GM19372 (cell line): ENCODE measurements around the gene INO80B.
A peak's percentile ranks its signal among the peaks of the same experiment; 100 is the strongest.
"Not testable (repeated sequence)": the region's sequence is repeated elsewhere in the genome, so short reads cannot be mapped to it uniquely, and the experiment has no call there.

ENCODE experiments used
- ATAC-seq: cut with Tn5 transposase; IDR thresholded peaks from one replicate; pipeline ENCODE4 v1.9.1; 2021; ENCODE audit warnings: mild to moderate bottlenecking, low read depth, moderate library complexity; ENCODE audit not compliant: unreplicated experiment

The INO80B gene

DNA sequence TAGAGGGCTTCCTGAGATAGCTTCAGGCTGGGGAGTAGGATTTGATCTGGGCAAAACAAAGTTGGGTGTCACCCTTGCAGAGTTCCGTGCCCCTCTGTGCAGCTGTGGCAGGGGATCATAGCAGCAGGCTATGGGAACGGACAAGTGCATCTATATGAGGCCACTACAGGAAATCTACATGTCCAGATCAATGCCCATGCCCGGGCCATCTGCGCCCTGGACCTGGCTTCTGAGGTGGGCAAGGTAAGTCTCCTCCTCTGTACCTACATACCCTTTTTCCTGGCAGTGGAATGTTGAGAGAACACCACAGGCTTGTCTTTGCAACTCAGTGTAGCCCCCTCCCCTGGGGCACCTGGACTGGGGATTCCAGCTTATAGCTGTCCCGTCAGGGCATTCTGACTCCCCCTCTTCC is 29.9 kb upstream of the INO80B start:
- ATAC-seq, result no peak

DNA sequence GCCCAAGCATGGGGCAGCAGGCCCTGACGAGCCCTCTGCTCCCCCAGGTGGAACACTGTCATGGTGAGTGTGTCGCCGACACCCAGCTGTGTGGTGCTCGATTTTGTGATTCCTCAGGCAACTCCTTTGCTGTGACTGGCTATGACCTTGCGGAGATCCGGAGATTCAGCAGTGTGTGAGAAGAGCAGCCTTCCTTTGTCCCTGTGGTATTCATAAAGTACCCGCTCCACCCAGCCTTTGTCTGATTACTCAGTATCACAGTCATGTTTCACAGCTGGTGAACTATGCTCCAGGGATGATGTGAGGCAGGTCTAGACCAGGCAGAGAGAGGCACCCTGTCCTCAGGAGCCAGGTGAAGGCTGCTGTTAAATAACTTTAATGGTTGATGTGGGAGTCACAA is 29.4 kb upstream of the INO80B start:
- ATAC-seq, result no peak

DNA sequence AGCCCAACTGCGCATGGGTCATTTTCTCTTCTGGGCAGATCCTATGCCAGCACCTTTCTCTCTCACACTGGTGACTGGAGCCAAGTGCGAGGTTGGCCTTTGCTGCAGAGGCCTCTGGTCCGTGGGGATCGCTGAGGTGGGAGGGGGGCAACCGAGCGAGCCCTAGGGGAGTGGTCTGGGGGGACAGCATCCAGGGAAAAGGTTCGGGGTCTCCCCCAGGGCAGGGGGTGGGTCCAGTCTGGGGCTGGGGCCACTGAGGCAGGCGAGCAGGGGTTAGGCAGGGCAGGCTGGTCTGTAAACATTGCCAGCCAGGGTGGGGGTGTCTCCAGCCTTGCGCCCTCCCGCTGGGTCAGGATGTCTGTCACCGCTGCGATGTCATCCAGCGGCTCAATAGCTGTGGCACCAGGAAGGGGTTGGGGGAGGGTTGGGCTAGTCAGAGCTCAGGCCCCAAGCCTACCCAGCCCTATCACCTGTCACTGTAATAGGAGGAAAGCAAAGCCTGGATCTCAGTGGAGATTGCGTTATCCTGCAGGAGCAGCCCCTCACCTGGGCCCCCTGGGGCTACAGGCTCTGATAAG is 28.6 kb upstream of the INO80B start:
- no peak for ATAC-seq

DNA sequence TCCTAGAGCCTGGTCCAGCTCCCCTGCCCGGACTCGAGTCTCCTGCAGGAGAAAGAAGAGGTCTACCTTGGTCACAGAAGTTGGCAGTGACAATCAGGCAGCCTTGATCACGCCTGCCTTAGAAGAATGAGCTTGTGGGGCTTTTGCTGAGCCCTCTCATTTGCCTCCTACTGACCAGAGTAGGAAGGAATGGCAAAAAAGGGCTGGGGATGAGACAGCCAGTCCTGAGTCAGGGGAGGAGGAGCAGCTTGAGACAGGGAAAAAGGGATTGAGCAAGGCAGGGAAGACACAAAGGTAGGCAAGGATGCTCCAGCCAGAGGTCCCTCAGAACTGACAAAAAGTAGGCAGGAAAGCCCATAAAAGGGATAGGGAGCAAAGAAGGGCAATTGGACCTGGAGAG is 27.3 kb upstream of the INO80B start:
- ATAC-seq, result no peak

DNA sequence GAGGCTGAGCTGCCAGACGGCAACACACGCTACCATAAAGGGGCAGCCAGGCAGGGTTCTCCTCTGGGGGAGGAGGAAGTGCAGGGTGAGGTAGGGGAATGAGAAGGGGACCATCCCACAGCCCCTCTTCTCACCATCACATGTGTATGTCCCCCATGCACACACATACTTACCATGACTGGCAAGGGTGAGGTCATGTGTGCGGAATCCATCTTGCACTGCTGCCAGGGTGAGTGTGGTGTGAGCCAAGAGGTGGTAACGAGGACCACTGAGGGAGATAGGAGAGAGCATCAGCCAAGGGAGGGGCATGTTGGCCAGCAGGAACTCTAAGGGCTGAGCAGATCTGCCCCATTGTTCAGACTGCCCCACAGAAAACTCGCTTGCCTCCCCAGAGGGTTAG is 26.2 kb upstream of the INO80B start:
- no peak for ATAC-seq

DNA sequence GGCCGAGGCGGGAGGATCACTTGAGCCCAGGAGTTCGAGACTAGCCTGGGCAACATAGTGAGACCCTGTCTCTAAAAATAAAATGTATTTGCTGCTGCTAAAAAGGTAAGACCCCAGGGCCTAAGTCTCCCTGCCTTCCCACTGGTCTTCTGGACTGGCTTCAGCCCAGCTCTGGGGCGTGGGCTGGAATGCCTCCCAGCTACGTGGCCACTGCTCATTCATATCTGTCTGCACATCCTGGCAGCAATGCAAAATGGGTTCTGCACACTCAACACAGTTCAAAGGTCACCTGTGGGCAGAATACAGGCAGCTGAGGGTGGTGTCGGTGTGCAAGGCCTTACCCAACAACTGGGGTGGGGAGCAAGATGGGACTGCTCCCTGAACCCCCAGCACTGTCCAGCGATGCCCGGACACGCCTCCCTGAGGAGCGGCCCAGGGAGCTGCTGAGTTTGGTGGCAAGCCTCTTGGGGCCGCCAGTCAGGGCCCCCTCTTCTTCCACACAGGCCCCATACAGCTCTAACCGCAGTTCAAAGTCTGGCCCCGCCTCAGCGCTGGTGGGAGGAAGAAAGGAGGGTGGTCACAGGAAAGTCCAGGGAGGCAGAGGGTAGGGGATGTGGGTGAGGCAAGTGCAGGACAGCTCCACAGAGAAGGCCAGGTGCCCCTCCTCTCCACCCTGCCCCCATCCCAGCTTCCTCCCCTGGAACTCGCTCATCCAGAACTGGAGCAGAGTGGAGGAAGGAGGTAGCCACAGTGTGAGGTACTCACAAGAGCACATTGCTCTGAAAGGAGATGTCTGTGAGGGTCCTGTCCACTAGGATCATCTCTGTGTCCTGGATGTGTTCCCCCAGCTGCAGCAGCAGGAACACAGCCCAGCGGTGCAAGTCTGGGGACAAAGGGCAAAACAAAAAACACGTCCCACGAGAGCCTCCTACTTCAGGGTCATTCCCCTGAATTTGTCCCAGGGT is 25.1 kb upstream of the INO80B start:
- ATAC-seq, result no peak

DNA sequence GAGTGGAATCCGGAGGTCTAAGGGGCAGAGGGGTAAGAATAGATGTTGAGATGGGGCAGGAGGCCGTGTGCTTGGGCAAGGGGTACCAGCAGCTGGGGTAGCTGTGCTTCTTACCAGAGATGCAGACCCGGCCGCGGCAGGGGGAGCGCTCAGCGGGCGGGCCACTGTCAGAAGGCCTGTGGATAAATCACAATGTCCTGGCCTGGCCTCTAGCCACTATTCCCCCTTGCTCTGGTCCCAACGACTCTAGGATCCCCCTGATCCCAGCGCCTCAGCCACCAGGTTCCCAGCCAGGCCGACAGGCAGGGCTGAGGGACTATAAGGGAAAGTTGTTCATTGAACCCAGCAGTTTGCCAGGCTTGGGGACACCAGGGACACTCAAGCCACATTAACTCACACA is 24.4 kb upstream of the INO80B start:
- no peak for ATAC-seq

DNA sequence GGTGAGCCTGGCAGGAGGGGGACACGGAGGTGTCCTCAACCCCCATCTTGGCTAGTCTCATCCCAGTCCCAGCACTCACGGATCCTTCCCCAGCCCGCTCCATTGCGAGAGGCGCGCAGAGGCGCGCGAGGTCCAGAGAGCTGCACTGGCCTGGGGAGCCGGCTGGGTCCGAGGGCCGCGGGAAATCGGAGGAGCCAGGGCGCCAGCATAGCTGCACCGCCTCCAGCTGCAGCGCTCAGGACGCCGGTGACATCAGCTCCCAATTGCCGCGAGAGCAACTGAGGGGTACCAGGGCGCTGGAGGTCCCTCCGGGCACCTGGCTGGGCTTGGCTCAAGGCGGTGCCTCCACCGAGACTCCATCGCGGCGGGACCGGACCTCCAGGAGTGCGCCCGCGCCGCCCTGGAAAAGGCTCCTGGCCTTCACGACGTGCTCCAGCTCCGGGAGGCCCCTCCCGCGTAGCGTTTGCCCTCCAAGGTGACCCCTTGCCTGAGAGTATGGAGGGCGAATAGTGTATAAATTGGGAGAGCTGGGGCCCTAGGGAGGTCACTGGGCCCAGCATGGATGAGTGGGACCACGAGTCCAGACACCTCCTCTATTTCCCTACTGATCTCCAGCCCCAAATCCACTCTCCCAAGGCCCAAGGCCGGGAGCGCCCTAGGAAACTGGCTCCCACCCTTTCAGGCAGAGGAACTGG is 18.6 kb upstream of the INO80B start:
- ATAC-seq, result no peak

DNA sequence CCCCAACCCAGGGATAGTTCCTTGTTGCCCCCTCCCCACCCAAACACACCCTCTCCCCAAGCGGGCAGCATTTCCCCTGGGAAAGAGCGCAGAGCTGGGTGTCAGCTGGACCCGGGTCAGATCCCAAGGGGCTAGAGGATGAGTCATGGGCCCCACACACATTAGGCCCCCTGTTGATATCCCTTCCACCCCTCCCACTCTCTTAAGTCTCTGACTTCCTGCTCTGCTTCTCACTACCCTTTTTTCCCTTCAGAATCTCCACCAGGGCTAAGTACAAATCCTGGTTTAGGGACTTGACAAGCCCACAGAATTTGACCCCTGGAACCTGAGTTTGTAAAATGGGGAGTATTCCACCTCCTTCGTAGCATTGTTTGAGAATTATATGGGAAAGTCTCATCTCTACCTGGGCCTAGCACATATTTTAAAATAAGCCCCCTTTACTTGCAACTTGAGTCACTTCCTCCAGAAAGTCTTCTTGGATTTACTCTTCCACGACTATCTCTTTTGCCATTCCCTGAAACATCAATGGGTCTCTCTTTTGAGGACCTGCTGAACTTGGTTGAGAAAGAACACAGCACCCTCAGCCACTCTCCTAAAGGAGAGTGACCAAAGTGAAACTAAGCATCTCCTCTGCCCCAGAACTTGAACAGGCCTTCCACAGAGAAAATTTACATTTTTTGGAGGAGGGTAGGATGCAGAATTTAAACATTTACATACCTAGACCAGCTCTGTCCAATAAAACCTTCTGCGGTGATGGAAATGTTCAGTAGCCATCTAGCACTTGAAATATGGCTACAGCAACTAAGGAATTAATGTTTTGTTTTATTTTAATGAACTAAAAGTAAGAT is 17.8 kb upstream of the INO80B start:
- no peak for ATAC-seq

DNA sequence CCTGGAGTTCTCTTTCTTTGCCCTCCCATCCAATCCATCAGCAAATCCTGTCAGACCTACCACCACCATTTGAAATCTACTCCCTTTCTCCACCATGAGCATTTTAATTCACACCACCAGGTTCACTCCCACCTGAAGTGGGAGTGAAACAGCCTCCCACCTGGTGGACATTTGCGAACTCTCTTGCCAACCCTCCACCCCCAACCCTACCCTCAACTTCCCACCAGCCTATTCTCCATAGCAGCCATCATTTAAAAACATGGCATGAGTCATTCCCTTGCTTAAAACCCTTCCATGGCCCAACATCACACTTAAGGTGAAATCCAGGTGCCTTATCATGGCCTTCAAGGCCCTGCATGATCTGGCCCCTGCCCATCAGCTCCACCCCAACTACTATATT is 16.6 kb upstream of the INO80B start:
- no peak for ATAC-seq

DNA sequence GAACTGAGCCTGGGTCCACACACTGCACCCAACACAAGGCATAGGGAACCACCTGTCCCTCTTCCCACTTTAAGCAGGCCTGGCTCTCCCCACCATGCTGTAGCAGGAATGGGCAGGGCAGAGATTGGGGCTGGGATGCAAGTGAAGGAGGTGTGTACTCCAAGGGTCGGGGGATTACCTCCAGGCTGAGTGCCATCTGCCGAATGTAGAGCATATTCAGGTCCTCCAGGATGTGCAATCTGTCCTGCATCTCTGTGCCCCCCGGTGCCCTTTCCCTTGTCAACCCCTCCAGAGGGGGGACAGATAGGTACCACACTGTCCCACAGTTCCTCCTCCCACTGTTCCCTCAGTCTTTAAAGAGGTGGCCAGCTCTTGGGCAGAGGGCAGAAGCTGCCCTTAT is 15.5 kb upstream of the INO80B start:
- ATAC-seq, result no peak

DNA sequence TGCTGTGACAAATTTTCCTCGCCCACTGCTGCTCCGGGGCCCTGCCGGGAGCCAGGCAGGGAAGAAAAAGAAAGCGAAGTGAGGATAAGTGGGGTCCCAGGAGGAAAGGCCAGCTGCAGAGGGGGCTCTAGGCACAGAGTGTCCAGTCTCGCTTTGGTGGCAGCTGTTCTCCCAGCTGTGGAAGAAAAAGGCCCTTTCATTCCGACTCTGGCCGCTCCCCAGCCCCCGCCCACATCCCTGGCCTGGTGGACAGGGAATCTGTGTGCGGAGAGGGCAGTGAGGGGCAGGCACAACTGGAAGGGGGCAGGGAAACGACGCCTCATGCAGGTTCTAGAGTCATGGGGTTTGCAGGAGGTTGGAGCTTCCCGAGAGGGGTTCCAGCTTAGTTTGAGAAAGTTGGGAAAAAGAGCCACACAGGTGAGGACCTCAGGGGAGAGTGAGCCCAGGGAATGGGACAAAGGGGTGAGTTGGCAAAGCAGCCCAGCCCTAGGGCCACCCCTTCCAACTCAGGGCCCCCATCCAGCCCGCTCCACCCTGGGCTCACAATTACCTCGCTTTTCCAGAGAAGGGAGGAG is 15.0 kb upstream of the INO80B start:
- no peak for ATAC-seq

DNA sequence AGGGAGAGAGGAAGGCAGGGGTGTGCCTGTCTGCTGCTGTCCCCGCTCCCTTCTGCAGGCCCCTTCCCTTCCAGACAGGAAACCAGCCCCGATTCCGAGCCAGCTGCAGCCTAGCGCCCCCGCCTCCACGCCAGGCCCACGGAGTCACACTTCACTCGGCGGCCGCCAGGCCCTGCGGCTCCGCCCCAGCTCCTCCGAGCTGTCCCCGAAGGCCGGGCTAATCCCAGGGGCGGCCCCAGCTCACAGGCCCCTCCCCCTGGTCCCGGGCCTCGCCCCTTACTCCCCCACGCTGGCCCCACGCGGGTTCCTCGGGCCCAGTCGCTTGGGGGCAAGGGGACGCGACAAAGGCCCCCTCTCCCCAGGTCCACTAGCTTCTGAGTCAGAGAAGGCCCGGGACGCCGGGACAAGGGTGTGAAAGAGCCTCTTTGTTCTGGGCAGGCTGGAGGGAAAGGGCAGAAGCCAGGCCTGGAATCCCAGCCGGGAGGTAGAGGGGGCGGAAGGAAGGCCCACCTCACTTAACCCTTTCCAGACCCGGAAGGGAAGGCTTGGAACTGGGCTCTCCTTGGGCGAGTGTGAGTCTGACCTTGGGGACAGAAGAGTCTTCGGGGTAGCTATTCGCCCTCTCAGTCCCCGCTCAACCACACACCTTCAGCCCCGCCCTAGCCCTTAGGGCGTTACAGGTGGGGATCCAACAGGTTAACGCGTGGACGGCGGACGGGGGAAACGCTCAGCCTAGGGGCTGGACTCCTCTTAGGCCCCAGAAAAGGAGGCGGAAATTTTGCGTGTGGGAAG is 14.3 kb upstream of the INO80B start:
- ATAC-seq, result peak; percentile 78

DNA sequence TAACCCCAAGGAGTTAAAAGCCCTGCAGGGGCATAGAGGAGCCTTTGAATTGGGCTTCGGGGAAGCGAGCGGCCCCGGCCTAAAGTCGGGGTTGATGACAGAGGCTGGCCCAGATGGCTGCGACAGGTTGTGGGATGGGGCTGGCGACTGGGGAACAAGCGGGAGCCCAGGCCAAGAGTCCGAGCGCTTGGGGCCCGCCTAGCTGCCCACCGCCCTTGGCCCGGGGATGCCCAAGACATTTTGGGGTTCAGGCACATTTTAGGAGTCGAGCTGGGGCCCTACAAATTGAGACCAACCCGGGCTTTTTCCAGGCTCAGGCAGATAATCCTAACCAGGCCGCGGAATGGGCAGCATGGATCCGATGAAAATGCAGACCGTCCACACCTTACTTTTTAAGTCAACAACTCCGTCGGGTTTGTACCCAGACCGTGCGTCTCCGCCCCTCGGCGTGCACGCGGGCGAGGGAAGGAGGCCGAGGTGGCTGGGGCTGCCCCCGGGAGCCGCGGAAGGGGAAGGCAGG is 13.7 kb upstream of the INO80B start:
- no peak for ATAC-seq

DNA sequence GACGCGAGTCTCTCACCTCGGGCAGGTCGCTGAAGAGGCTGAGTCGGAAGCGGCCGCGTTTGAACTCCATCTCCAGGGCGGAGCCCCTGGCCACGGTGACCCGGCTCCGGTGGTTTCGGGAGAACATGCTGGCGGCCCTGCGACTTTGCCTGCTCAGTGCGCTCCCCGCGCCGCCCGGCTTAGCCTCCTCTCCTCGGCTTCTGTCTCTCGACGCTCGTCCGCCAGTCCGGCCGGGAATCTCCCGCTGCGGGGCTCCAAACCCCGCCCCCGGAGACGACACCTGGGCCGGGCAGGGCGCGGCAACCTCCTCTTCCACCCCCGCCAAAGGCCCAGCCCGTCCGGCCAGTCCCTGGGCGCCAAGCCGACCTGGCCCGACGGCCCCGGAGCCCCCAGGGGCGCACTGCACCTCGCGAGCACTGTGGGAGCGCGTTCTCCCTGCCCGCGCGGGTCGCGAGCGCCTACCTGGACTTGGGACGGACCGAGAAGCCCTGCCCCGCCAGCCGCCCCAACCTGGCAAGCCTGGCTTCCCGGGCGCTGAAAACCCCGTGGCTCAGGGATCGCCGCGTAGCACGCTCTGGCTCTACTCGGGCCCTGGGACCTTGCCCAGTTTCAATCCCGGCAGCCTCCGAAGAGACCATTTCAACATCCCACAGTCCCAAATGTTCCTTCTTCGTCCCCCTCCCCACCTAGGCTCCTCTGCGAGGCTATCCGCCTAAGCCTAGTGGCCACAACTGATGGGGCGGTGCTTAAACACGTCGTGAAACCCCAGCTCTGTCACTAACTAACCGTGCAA is 13.0 kb upstream of the INO80B start, which contains the start of gene RTKN:
Gene RTKN (minus strand): TSS at position 248 of the 793 bp plus-strand sequence. CDS start 121 bp downstream, at position 127.
- peak; percentile 55 for ATAC-seq

DNA sequence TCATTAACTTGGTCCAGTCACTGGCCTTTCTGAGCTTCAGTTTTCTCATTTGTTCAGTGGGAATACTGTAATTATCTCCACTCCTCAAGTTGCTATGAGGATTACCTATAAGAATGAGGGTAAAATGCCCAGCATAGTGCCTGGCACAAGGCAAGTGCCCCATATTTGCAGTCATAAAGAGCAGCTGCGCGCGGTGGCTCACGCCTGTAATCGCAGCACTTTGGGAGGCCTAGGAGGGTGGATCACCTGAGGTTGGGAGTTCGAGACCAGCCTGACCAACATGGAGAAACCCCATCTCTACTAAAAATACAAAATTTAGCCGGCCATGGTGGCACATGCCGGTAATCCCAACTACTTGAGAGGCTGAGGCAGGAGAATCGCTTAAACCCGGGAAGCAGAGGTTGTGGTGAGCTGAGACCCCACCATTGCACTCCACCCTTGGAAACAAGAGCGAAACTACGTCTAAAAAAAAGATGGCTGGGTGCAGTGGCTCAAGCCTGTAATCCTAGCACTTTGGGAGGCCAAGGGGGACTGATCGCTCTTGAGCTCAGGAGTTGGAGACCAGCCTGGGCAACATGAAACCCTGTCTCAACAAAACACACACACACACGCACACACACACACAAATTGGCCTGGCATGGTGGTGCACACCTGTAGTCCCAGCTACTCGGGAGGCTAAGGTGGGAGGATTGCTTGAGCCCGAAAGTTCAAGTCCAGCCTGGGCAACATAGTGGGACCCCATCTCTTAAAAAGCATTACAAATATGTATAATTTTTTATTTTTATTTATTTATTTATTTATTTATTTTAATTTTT is 12.2 kb upstream of the INO80B start:
- ATAC-seq, result not testable (repeated sequence)

DNA sequence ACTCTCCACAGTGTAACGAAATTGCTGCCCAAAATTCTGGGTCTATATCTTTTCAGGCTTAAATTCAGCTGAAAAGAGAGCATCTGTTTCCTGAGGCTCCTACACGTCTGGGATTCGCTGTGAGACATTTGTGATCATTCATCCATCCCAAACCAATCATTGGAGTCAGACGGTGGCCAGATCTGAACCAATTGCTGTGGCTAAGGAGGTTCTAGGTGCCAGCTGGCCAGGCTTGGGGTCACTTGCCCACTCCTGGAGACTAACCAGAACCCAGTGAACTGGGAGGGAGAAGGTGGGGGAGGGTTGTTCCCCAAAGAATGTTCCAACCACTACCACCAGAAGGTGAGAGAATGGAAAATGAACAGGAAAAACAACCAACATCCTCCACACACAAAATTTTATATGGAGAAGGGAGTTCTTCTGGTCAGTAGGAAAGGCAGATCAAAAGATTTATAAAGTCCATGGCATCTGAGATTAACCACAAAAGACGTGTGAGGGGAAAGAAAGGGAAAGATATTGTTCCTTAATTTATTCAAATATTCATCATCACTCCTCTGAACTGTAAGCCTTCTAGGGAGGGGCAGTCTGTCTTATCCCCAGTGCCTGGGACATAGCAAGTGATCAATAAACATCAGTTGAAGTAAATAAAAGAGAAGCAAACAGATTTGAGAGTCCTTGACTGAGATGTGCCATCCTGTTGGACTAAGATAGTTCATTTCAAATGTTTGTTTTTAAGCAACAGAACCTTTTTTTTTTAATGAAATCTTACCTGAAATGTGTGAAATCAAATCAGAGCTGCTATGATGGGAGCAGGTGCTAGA is 10.2 kb upstream of the INO80B start:
- ATAC-seq, result no peak
